K562 (cell line): ENCODE results near the gene FOXP4. TPM values are rescaled to one million over a fixed set of nuclear protein-coding genes. Genes with fewer than 3 reads are reported as not detected.

Experiments used
- ATAC-seq: fragments of 200-7000 bp; cut with Tn5 transposase; 3 replicates; pipeline ENCODE4 v1.9.1; 2020; ENCODE audit warnings: moderate library complexity
- BruUV-seq: library from RNA; stranded (reverse); fragments of 400-500 nt; replicated peaks from 2 replicates; lab custom pipeline; 2021; lab: Mats Ljungman, UMichigan
- CTCF ChIA-PET: fragments of 300-600 bp; formaldehyde crosslinking; extraction: SDS; loops from one replicate; lab custom pipeline; 2021; ENCODE audit warnings: low intra/inter-chr PET ratio; lab: Yijun Ruan, JAX
- POLR2A ChIA-PET: fragments of 300-600, 350-650 bp; sonication (Branson Sonifier 250); formaldehyde crosslinking; extraction: SDS; loops from one replicate; lab custom pipeline; 2021; ENCODE audit warnings: antibody characterized with exemption, inconsistent platforms; lab: Yijun Ruan, JAX
- DNase-seq, 4 experiments: peaks; one replicate each; pipeline versions ENCODE4 v3.0.0 to v3.0.0-alpha.2; 2011 to 2018; ENCODE audit warnings: low spot score in 3 of 4, mixed read lengths in 3 of 4; ENCODE audit errors: extremely low read depth in 1 of 4
- FAIRE-seq: peaks from 2 replicates; lab custom pipeline; 2011; peaks lifted over from hg19 to GRCh38; lab: Jason Lieb, UNC
- H2AFZ ChIP-seq: 2 replicates; pipeline ENCODE4 v1.6.0; 2011; ENCODE audit warnings: low read depth, low read length, control low read depth, inconsistent platforms
- H3K27ac ChIP-seq: fragments of 200-600 bp; 3 replicates; pipeline ENCODE4 v1.8.0; 2011; ENCODE audit warnings: low read depth, mild to moderate bottlenecking, control low read depth, inconsistent platforms, low read length, moderate library complexity, mixed read lengths; ENCODE audit errors: extremely low read depth
- H3K27me3 ChIP-seq, 2 experiments: fragments of 300-600 bp in 1 of 2; 2 replicates in 1 of 2; 3 replicates in 1 of 2; pipeline versions ENCODE4 v1.6.0 to v1.8.0; 2011; ENCODE audit warnings: inconsistent platforms in 2 of 2, low read length in 2 of 2, mild to moderate bottlenecking in 1 of 2, mixed read lengths in 1 of 2, moderate library complexity in 1 of 2; ENCODE audit not compliant: control insufficient read depth in 2 of 2, insufficient read depth in 2 of 2
- H3K36me3 ChIP-seq: fragments of 300-600 bp; 3 replicates; pipeline ENCODE4 v1.8.0; 2011; ENCODE audit warnings: mild to moderate bottlenecking, low read length, inconsistent platforms; ENCODE audit not compliant: control insufficient read depth, insufficient read depth
- H3K4me1 ChIP-seq, 2 experiments: fragments of 200-600 bp in 1 of 2; replicated peaks in 1 of 2; 2 replicates in 1 of 2; 3 replicates in 1 of 2; pipeline versions ENCODE4 v1.5.1 to v1.8.0; 2011; ENCODE audit warnings: inconsistent platforms in 2 of 2, low read length in 2 of 2, mild to moderate bottlenecking in 1 of 2, mixed read lengths in 1 of 2, moderate library complexity in 1 of 2; ENCODE audit not compliant: control insufficient read depth in 2 of 2, insufficient read depth in 2 of 2
- H3K4me2 ChIP-seq: 2 replicates; pipeline ENCODE4 v1.6.1; 2011; ENCODE audit warnings: low read length, control low read depth, inconsistent platforms, mixed read lengths; ENCODE audit not compliant: insufficient read depth
- H3K4me3 ChIP-seq: fragments of 200-600 bp; sonication (generic), shearing (Covaris generic); 2 replicates; pipeline ENCODE4 v1.5.1; 2016; ENCODE audit warnings: control low read depth, inconsistent platforms
- H3K79me2 ChIP-seq: fragments of 200-600 bp; 3 replicates; pipeline ENCODE4 v1.8.0; 2011; ENCODE audit warnings: low read length, inconsistent platforms; ENCODE audit not compliant: control insufficient read depth, insufficient read depth
- H3K9ac ChIP-seq, 2 experiments: 2 replicates each; pipeline versions ENCODE4 v1.6.0 to v1.6.1; 2011; ENCODE audit warnings: low read depth in 2 of 2, low read length in 2 of 2, control low read depth in 1 of 2, inconsistent platforms in 1 of 2, mild to moderate bottlenecking in 1 of 2, mixed read lengths in 1 of 2; ENCODE audit not compliant: insufficient read depth in 1 of 2
- H3K9me1 ChIP-seq: one replicate; pipeline ENCODE4 v1.6.0; 2011; ENCODE audit warnings: inconsistent platforms, mild to moderate bottlenecking, low read length, moderate library complexity; ENCODE audit not compliant: control insufficient read depth, insufficient read depth
- H3K9me3 ChIP-seq: replicated peaks from 2 replicates; pipeline ENCODE4 v1.5.1; 2011; ENCODE audit warnings: low read depth, low read length, inconsistent platforms; ENCODE audit not compliant: control insufficient read depth, insufficient read depth
- H4K20me1 ChIP-seq: replicated peaks from 2 replicates; pipeline ENCODE4 v1.6.1; 2011; ENCODE audit warnings: low read length, inconsistent platforms, mixed read lengths; ENCODE audit not compliant: control insufficient read depth, insufficient read depth
- EP300 ChIP-seq: IDR thresholded peaks from 2 replicates; pipeline ENCODE4 v1.6.1; 2012; ENCODE audit warnings: low read length, improper control_type of control experiment
- HES1 ChIP-seq: fragments of 450-650 bp; IDR thresholded peaks from 2 replicates; pipeline ENCODE4 v1.6.1; 2016; ENCODE audit warnings: low read depth, mild to moderate bottlenecking, moderate library complexity
- PCBP1 ChIP-seq: fragments of 200-400 bp; formaldehyde crosslinking; IDR thresholded peaks from 2 replicates; pipeline ENCODE4 v1.6.1; 2018; ENCODE audit warnings: mild to moderate bottlenecking, low read depth, low read length; ENCODE audit not compliant: poor library complexity, severe bottlenecking
- WGBS: fragments of 100-300 bp; shearing (Covaris generic); methylation state at CpG from one replicate; pipeline ENCODE4 v1.1.6; 2016; ENCODE audit warnings: low coverage, mixed read lengths; ENCODE audit not compliant: insufficient coverage; ENCODE audit errors: missing lambda C conversion rate; 5-methylcytosine and 5-hydroxymethylcytosine counted together
- in situ Hi-C: fragments of 300-500 bp; cut with MboI; formaldehyde crosslinking; loops from 4 replicates; pipeline ENCODE4 v1.15.0; 2018; ENCODE audit warnings: inconsistent platforms, mixed read lengths
- intact Hi-C: fragments of 100-400 bp; cut with micrococcal nuclease; formaldehyde crosslinking; loops from 2 replicates; pipeline ENCODE4 v1.14.2; 2022
- polyA plus RNA-seq, 8 experiments: library from polyadenylated mRNA; depleted of rRNA in 4 of 8; stranded (reverse) in 5 of 8; unstranded in 3 of 8; fragments of >200 nt; fragmentation: Nextera tagmentation in 2 of 8; fragmentation: Illumina TruSeq in 1 of 8; extraction: Ambion mirVana in 2 of 8; extraction: Trizol in 1 of 8; gene quantifications; 2 replicates each; pipeline versions ENCODE4 v1.2.1 to v1.2.3, GENCODE V29; 2011 to 2014; ENCODE audit warnings: inconsistent platforms in 1 of 8, missing spikeins in 1 of 8
- total RNA-seq, 7 experiments: library from RNA; depleted of rRNA in 6 of 7; stranded (reverse); fragments of >200 nt in 6 of 7; fragmentation: Illumina TruSeq in 2 of 7; extraction: Trizol in 2 of 7; gene quantifications; 2 replicates each; pipeline versions ENCODE4 v1.2.1 to v1.2.3, GENCODE V29; 2011 to 2021; ENCODE audit warnings: low replicate concordance in 1 of 7

The FOXP4 gene
- total and polyA plus RNA-seq, 9 of the 15 experiments (the other 6 are each of a cell fraction or from before 2014, with no cell fraction given) = 0.11 to 29.4 (median 2.3) TPM

- H3K9me3 ChIP-seq = no peaks in the 10 kb centered on the region
- TF ChIP-seq HES1 (no peak), PCBP1 (peak; percentile 17), EP300 (no peak)
- TF ChIP-seq, all 486 proteins: peak for 1
- Histone ChIP-seq H4K20me1 (peaks cover 11% of the 10 kb centered on the region), H3K27ac (no peak overlapping the region), H3K27me3 (peaks cover 68 to 93% of the 10 kb centered on the region in 2 experiments), H3K4me3 (no peak overlapping the region), H2AFZ (no peak overlapping the region), H3K9ac (no peak overlapping the region), H3K79me2 (no peaks in the 10 kb centered on the region), H3K36me3 (no peaks in the 10 kb centered on the region), H3K4me1 (peaks cover 0 to 21% of the 10 kb centered on the region in 2 experiments; a peak in 1 of 5 replicates), H3K4me2 (no peak overlapping the region), H3K9me1 (no peaks in the 10 kb centered on the region)
- in situ Hi-C loops = no loop called here
- 5% methylated on average over 53 of the region's 54 CpGs for WGBS
- ATAC-seq (no peak), FAIRE-seq (no peak), DNase-seq (no peak)
- intact Hi-C loops = no loop called here
- ChIA-PET POLR2A (interaction anchor here (1.2 kb wide), 1 partner anchor 9 kb away, joined by 4 read pairs; no protein-coding TSS in a partner anchor), CTCF (no interaction called here)
- BruUV-seq = no TSS peak
Measured at GRCh38 chr6:41637194-41638001, 91.2 kb downstream of the FOXP4 start.
